ENCODE measurements around the gene PNPO. TPM values are rescaled to one million over a fixed set of nuclear protein-coding genes. Genes with fewer than 3 reads are reported as not detected.

Gene PNPO
- total and polyA plus RNA-seq, 2 of the 4 experiments (the other 2 are of a cell fraction) = 13.9 to 34.1 TPM

GRCh38 chr17:47949197-47949759, 7.9 kb downstream of the PNPO start:
- Histone ChIP-seq H3K4me2 (ENCODE audit: low read depth, low read length) (peak overlapping the region; percentile 71), H3K79me1 (ENCODE audit: low read depth in 1 of 2, low read length in 2 of 2) (peaks cover 0 to 5% of the 10 kb centered on the region in 2 experiments; a peak in 1 of 4 replicates), H2BK120ac (ENCODE audit: low read depth, low read length) (peak overlapping the region; percentile 88), H3K56ac (ENCODE audit: extremely low read depth, insufficient read depth, low read length) (peak overlapping the region; percentile 61; the same call in 1 of the 2 replicates), H3K23ac (ENCODE audit: low read depth, low read length) (peak overlapping the region; percentile 93), H3K4me1 (ENCODE audit: control insufficient read depth, insufficient read depth, low read length) (peaks cover 3% of the 10 kb centered on the region), H2AK9ac (replicated peaks; ENCODE audit: low read depth, low read length, poor library complexity) (peak overlapping the region; percentile 98), H3K36me3 (ENCODE audit: control insufficient read depth, insufficient read depth, low read length) (peaks cover 2% of the 10 kb centered on the region), H3K14ac (replicated peaks; ENCODE audit: low read depth, low read length) (peak overlapping the region; percentile 98), H4K5ac (ENCODE audit: low read depth, low read length) (peak overlapping the region; percentile 58), H3K4me3 (ENCODE audit: insufficient read depth, low read depth, low read length) (peak overlapping the region; percentile 16), H2AFZ (replicated peaks; ENCODE audit: low read length, poor library complexity) (peak overlapping the region; percentile 98), H2AK5ac (ENCODE audit: low read depth, low read length) (peak overlapping the region; percentile 71; the same call in 1 of the 2 replicates), H3K18ac (ENCODE audit: low read depth, low read length) (peak overlapping the region; percentile 10), H4K20me1 (ENCODE audit: insufficient read depth, low read length) (peaks cover 2% of the 10 kb centered on the region; the same call in 1 of the 2 replicates), H3K9me3 (ENCODE audit: control insufficient read depth, insufficient read depth, low read length) (no peaks in the 10 kb centered on the region), H4K91ac (ENCODE audit: insufficient read depth, low read depth, low read length) (peak overlapping the region; percentile 93), H2BK5ac (ENCODE audit: low read depth, low read length, poor library complexity, severe bottlenecking) (peak overlapping the region; percentile 65), H3K27ac (ENCODE audit: insufficient read depth, low read length) (peak overlapping the region; percentile 64), H4K8ac (ENCODE audit: low read depth in 2 of 2, low read length in 2 of 2) (peak overlapping the region; percentile 78 to 99), H2BK20ac (ENCODE audit: low read depth, low read length) (peak overlapping the region; percentile 90), H3K9ac (ENCODE audit: low read depth, low read length) (peak overlapping the region; percentile 58), H2BK15ac (ENCODE audit: low read depth, low read length) (peak overlapping the region; percentile 43; the same call in 1 of the 3 replicates), H3K4ac (ENCODE audit: low read depth, low read length) (peak overlapping the region; percentile 96), H3K27me3 (ENCODE audit: control insufficient read depth, insufficient read depth, low read length) (no peaks in the 10 kb centered on the region), H3K9me1 (ENCODE audit: insufficient read depth, low read length) (no peaks in the 10 kb centered on the region)
- intact Hi-C loops (cut with micrococcal nuclease) = loop anchor here (1.0 to 5.0 kb wide), 3 partner anchors 21 to 107 kb away; partner anchors contain the start of gene SCRN2
- peak; percentile 96 for ATAC-seq (ENCODE audit: low read depth)
- in situ Hi-C loops (cut with MboI; ENCODE audit: low sequenced_read_pairs) = no loop called here
- ChIA-PET POLR2A (ENCODE audit: unreplicated experiment) (no interaction called here), CTCF (interaction anchor here (0.5 to 3.3 kb wide), 10 partner anchors 18 to 664 kb away, joined by 3 to 23 read pairs (median 4); partner anchors contain the start of genes CDK5RAP3 and SP2)
- dilution Hi-C loops (cut with HindIII; ENCODE audit: low sequenced_read_pairs, unreplicated experiment) = no loop called here
- peak; percentile 82 for DNase-seq
- 0% methylated on average over 4 of the region's 22 CpGs; no CpG with 5 or more reads in 1 of the 2 experiments for WGBS, 2 experiments (ENCODE audit: extremely low coverage in 2 of 2, insufficient read length in 1 of 2)
- no TSS peak for BruUV-seq (replicated peaks)
- no peak for TF ChIP-seq MXI1 (IDR thresholded peaks at IDR 0.05; ENCODE audit: borderline replicate concordance, low read depth, low read length)
- no peak for TF ChIP-seq RFX5 (IDR thresholded peaks at IDR 0.05; ENCODE audit: low read depth, low read length)
- TF ChIP-seq POLR2A (IDR thresholded peaks at IDR 0.05; ENCODE audit: low read depth, low read length) = peak; percentile 36; the same call in 1 of the 2 replicates
- no peak for TF ChIP-seq ELK1 (IDR thresholded peaks at IDR 0.05; ENCODE audit: borderline replicate concordance, low read depth, low read length)
- TF ChIP-seq CHD1 (IDR thresholded peaks at IDR 0.05; ENCODE audit: low read depth, low read length) = no peak
- peak; percentile 77 for TF ChIP-seq SMC3 (IDR thresholded peaks at IDR 0.05; ENCODE audit: low read depth, low read length)
- peak; percentile 86 for TF ChIP-seq RAD21 (IDR thresholded peaks at IDR 0.05; ENCODE audit: low read length)
- no peak for TF ChIP-seq FOS (IDR thresholded peaks at IDR 0.05; ENCODE audit: low read depth, low read length)
- TF ChIP-seq CEBPB (IDR thresholded peaks at IDR 0.05; ENCODE audit: low read depth, low read length) = 0 out of 2 replicates have a peak, but pooled peaks have one; percentile 28
- peak; percentile 94 for TF ChIP-seq CTCF (conservative IDR thresholded peaks at IDR 0.05; ENCODE audit: low read depth, low read length)
